B cell (primary cell): ENCODE data around the gene CHKB. TPM values are rescaled to one million over a fixed set of nuclear protein-coding genes. Genes with fewer than 3 reads are reported as not detected.

Experiments used
- ATAC-seq: fragments of 200-7000 bp; cut with Tn5 transposase; one replicate; pipeline ENCODE4 v1.10.0; 2021; ENCODE audit warnings: low read depth, mild to moderate bottlenecking, moderate number of reproducible peaks, moderate library complexity
- CTCF ChIA-PET: fragments of 350-600 bp; sonication (Branson Sonifier 250); formaldehyde crosslinking; loops from one replicate; lab custom pipeline; 2021; ENCODE audit warnings: antibody characterized with exemption, inconsistent platforms; lab: Charles Lee
- POLR2A ChIA-PET: fragments of 350-600 bp; sonication (Branson Sonifier 250); formaldehyde crosslinking; loops from one replicate; lab custom pipeline; 2021; ENCODE audit warnings: antibody characterized with exemption; lab: Charles Lee
- DNase-seq: peaks from one replicate; pipeline ENCODE4 v3.0.0; 2013
- H2AFZ ChIP-seq: 2 replicates; pipeline ENCODE4 v1.6.1; 2012; ENCODE audit warnings: mild to moderate bottlenecking, low read depth, low read length; ENCODE audit not compliant: insufficient read depth, poor library complexity, severe bottlenecking
- H3K27ac ChIP-seq, 2 donors: 1 replicate in 1 of 2; 2 replicates in 1 of 2; pipeline ENCODE4 v1.5.1; 2012 to 2013; ENCODE audit warnings: low read length in 2 of 2, mild to moderate bottlenecking in 2 of 2, moderate library complexity in 1 of 2
- H3K27me3 ChIP-seq, 4 experiments: fragments of 200-600 bp in 1 of 4; sonication (generic) in 1 of 4; replicated peaks in 1 of 4; 1 replicate in 2 of 4; 2 replicates in 2 of 4; pipeline versions ENCODE4 v1.6.1 to v1.7.0; 2013 to 2016; ENCODE audit warnings: low read length in 3 of 4, mild to moderate bottlenecking in 2 of 4, mixed read lengths in 1 of 4, moderate library complexity in 1 of 4; ENCODE audit not compliant: insufficient read depth in 4 of 4, control insufficient read depth in 3 of 4; ENCODE audit errors: control extremely low read depth in 1 of 4
- H3K36me3 ChIP-seq, 2 experiments: replicated peaks in 1 of 2; 1 replicate in 1 of 2; 2 replicates in 1 of 2; pipeline versions ENCODE4 v1.6.1 to v1.7.1; 2013; ENCODE audit warnings: low read length in 1 of 2; ENCODE audit not compliant: insufficient read depth in 2 of 2, control insufficient read depth in 1 of 2; ENCODE audit errors: control extremely low read depth in 1 of 2, extremely low read depth in 1 of 2
- H3K4me1 ChIP-seq, 2 donors: fragments of 200-600 bp in 1 of 2; sonication (generic) in 1 of 2; 1 replicate in 1 of 2; 2 replicates in 1 of 2; pipeline versions ENCODE4 v1.5.1 to v1.6.1; 2013 to 2017; ENCODE audit warnings: low read length in 2 of 2; ENCODE audit not compliant: control insufficient read depth in 2 of 2, insufficient read depth in 2 of 2
- H3K4me2 ChIP-seq: replicated peaks from 2 replicates; pipeline ENCODE3; 2012; ENCODE audit warnings: mild to moderate bottlenecking, low read depth, low read length; ENCODE audit not compliant: poor library complexity, severe bottlenecking
- H3K4me3 ChIP-seq, 5 experiments: fragments of 200-600 bp in 1 of 5; sonication (generic) in 1 of 5; 1 replicate in 3 of 5; 2 replicates in 2 of 5; pipeline versions ENCODE4 v1.5.1 to v1.7.0; 2011 to 2016; ENCODE audit warnings: low read length in 4 of 5, mild to moderate bottlenecking in 4 of 5, low read depth in 2 of 5, control low read depth in 1 of 5, moderate library complexity in 1 of 5; ENCODE audit not compliant: insufficient read depth in 1 of 5; ENCODE audit errors: control extremely low read depth in 1 of 5, extremely low read depth in 1 of 5
- H3K79me2 ChIP-seq: fragments of 200-600 bp; sonication (generic); one replicate; pipeline ENCODE4 v1.6.0; 2016; ENCODE audit warnings: low read length; ENCODE audit not compliant: control insufficient read depth, insufficient read depth
- H3K9ac ChIP-seq: fragments of 200-600 bp; sonication (generic); 2 replicates; pipeline ENCODE4 v1.6.1; 2017; ENCODE audit warnings: mild to moderate bottlenecking, low read length, moderate library complexity
- H3K9me3 ChIP-seq, 3 donors: one replicate each; pipeline versions ENCODE4 v1.6.1 to v1.7.1; 2013; ENCODE audit warnings: low read length in 2 of 3; ENCODE audit not compliant: control insufficient read depth in 2 of 3, insufficient read depth in 1 of 3; ENCODE audit errors: control extremely low read depth in 1 of 3
- H4K20me1 ChIP-seq: 2 replicates; pipeline ENCODE4 v1.6.0; 2012; ENCODE audit warnings: mild to moderate bottlenecking, low read length; ENCODE audit not compliant: insufficient read depth, control insufficient read depth, poor library complexity, severe bottlenecking
- H3K27ac Mint-ChIP-seq: one replicate; pipeline ENCODE4 v1.8.0; 2021; ENCODE audit warnings: mixed read lengths
- H3K27me3 Mint-ChIP-seq: one replicate; pipeline ENCODE4 v1.8.0; 2021; ENCODE audit warnings: mixed read lengths
- H3K4me1 Mint-ChIP-seq: one replicate; pipeline ENCODE4 v1.8.0; 2021; ENCODE audit warnings: mixed read lengths
- H3K4me3 Mint-ChIP-seq: one replicate; pipeline ENCODE4 v1.8.0; 2021; ENCODE audit warnings: mixed read lengths
- H3K9me3 Mint-ChIP-seq: one replicate; pipeline ENCODE4 v1.8.0; 2022; ENCODE audit warnings: mixed read lengths; ENCODE audit not compliant: insufficient read depth
- EZH2 ChIP-seq: IDR thresholded peaks from 2 replicates; pipeline ENCODE4 v1.6.1; 2012; ENCODE audit warnings: borderline replicate concordance, low read depth, mild to moderate bottlenecking, moderate library complexity, low read length; ENCODE audit not compliant: insufficient read depth, poor library complexity, severe bottlenecking
- WGBS: methylation state at CpG from one replicate; pipeline ENCODE4 v1.1.5; 2013; ENCODE audit warnings: missing lambda C conversion rate; ENCODE audit not compliant: insufficient coverage; 5-methylcytosine and 5-hydroxymethylcytosine counted together
- intact Hi-C: fragments of 100-400 bp; cut with micrococcal nuclease; formaldehyde crosslinking; loops from one replicate; pipeline ENCODE4 v1.10.0; 2022
- polyA plus RNA-seq: library from polyadenylated mRNA; depleted of rRNA; stranded (reverse); fragments of >200 nt; gene quantifications from 2 replicates; pipeline ENCODE4 v1.2.3, GENCODE V29; 2012
- total RNA-seq, 2 donors: library from RNA; stranded (reverse); fragments of 120-200 nt in 1 of 2; gene quantifications; 1 replicate in 1 of 2; 2 replicates in 1 of 2; pipeline versions ENCODE4 v1.2.3 to v1.2.4, GENCODE V29; 2013 to 2022
- TF ChIP-seq, protein P1 (sequence below): fragments of 200-600 bp; IDR thresholded peaks from one replicate; pipeline ENCODE4 v1.8.0; 2022; ENCODE audit warnings: antibody characterized with exemption, mild to moderate bottlenecking

CHKB gene
- total and polyA plus RNA-seq, 2 donors (not counting 1 experiment from before 2014, with no cell fraction given), result 238 to 309 TPM

DNA sequence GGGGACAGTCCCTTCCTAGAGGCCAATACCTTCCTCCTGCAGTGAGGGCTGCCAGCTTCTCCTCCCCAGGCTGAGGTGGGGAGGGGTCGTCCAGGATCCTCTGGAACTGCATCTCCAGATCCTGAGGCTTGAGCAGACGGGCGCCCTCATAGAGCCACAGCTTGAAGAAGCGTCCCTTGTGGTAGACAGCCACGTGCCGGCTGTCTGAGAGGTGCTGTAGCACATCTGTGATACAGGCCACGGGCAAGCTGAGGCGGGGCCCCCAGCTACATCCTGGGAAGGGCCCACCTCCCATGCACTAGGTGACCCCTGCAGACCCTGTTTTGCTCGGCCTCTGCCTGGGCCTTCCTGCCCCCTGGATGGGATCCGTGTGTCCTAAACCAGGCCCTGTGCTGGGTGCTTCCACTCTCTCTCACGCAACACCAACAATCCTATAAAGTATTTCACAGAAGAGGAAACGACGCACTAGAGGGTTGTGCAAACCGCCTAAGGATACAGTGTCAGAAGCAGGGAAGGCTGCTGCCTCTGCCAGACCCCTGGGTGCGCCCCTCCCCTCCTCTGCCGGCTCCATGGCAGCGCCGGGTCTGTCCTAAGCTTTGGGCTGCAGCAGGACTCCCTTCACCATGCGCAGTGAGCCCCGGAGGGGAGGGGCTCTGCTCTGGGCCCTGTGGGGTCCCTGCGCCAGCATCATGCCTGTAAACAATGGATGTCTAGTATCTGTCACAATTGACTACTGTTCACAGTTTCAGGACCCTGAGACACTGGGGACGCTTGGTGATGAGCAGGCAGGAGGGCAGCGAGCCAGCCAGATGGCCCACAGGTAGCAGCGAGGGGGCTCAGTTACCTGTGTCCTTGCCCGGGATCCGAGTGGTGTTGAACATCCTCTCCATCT lies 8.9 kb downstream of the CHKB start:
- Histone ChIP-seq H3K4me2 (no peak overlapping the region), H3K9me3 (no peaks in the 10 kb centered on the region), H3K9ac (no peak overlapping the region), H2AFZ (no peak overlapping the region), H3K36me3 (peaks cover 0 to 26% of the 10 kb centered on the region in 2 experiments), H3K27me3 (no peaks in the 10 kb centered on the region), H3K4me1 (peaks cover 0 to 18% of the 10 kb centered on the region in 2 donors), H3K79me2 (no peaks in the 10 kb centered on the region), H3K27ac (no peak overlapping the region), H3K4me3 (no peak overlapping the region), H4K20me1 (peaks cover 4% of the 10 kb centered on the region)
- Mint-ChIP-seq H3K4me1 (peaks cover 18% of the 10 kb centered on the region), H3K27me3 (no peaks in the 10 kb centered on the region), H3K4me3 (no peak overlapping the region), H3K27ac (no peak overlapping the region), H3K9me3 (no peaks in the 10 kb centered on the region)
- intact Hi-C loops, result no loop called here
- ATAC-seq (no peak), DNase-seq (no peak)
- no peak for TF ChIP-seq EZH2
- TF ChIP-seq, protein P1, sequence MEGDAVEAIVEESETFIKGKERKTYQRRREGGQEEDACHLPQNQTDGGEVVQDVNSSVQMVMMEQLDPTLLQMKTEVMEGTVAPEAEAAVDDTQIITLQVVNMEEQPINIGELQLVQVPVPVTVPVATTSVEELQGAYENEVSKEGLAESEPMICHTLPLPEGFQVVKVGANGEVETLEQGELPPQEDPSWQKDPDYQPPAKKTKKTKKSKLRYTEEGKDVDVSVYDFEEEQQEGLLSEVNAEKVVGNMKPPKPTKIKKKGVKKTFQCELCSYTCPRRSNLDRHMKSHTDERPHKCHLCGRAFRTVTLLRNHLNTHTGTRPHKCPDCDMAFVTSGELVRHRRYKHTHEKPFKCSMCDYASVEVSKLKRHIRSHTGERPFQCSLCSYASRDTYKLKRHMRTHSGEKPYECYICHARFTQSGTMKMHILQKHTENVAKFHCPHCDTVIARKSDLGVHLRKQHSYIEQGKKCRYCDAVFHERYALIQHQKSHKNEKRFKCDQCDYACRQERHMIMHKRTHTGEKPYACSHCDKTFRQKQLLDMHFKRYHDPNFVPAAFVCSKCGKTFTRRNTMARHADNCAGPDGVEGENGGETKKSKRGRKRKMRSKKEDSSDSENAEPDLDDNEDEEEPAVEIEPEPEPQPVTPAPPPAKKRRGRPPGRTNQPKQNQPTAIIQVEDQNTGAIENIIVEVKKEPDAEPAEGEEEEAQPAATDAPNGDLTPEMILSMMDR, result no peak
- POLR2A ChIA-PET, result interaction anchor here (0.7 kb wide), 1 partner anchor 9 kb away, joined by 3 read pairs; no protein-coding TSS in a partner anchor
- CTCF ChIA-PET, result no interaction called here
- 97% methylated on average over 23 of the region's 26 CpGs for whole genome bisulfite sequencing

DNA sequence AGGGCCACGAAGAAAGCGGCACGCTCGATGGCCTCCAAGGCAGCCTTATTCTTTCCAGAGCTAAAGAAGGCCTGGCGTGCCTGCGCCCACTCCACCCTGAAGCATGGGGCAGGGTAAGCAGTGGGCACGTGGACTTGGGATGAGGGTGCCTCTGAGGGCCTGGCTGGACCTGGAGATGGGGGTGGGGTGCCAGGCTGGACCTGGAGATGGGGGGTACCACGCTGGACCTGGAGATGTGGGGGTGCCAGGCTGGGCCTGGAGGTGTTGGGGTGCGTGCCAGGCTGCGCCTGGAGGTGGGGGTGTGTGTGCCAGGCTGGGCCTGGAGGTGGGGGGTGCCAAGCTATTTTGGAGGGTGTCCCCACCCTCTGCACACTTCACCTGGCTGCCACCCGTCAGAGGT lies 9.7 kb downstream of the CHKB start:
- POLR2A ChIA-PET, result interaction anchor here (0.7 kb wide), 1 partner anchor 8 kb away, joined by 3 read pairs; no protein-coding TSS in a partner anchor
- no peak overlapping the region for H3K27ac Mint-ChIP-seq
- Histone ChIP-seq H3K36me3 (peaks cover 0 to 23% of the 10 kb centered on the region in 2 experiments), H4K20me1 (no peaks in the 10 kb centered on the region), H3K9ac (no peak overlapping the region), H3K4me2 (no peak overlapping the region), H2AFZ (no peak overlapping the region), H3K9me3 (no peaks in the 10 kb centered on the region), H3K4me1 (peaks cover 0 to 18% of the 10 kb centered on the region in 2 donors), H3K4me3 (no peak overlapping the region), H3K27ac (no peak overlapping the region), H3K27me3 (no peaks in the 10 kb centered on the region), H3K79me2 (no peaks in the 10 kb centered on the region)
- no peak for DNase-seq
- no peak for TF ChIP-seq EZH2
- TF ChIP-seq, protein P1, result no peak
- CTCF ChIA-PET, result no interaction called here
- H3K9me3 Mint-ChIP-seq, result no peaks in the 10 kb centered on the region
- intact Hi-C loops, result no loop called here
- no peaks in the 10 kb centered on the region for H3K27me3 Mint-ChIP-seq
- 97% methylated on average over 9 of the region's 11 CpGs for WGBS
- H3K4me1 Mint-ChIP-seq, result peaks cover 18% of the 10 kb centered on the region
- no peak for ATAC-seq
- no peak overlapping the region for H3K4me3 Mint-ChIP-seq
